Spleen (tissue), 11 donors: ENCODE results near the gene GGN. TPM values are rescaled to one million over a fixed set of nuclear protein-coding genes. Genes with fewer than 3 reads are reported as not detected.

ENCODE experiments used
- DNase-seq: peaks from one replicate; pipeline ENCODE4 v3.0.0-alpha.2; 2020
- H3K27ac ChIP-seq, 8 donors: fragments of 200-600 bp; sonication (generic) in 7 of 8; 1 replicate in 4 of 8; 2 replicates in 4 of 8; pipeline versions ENCODE4 v1.5.0 to v1.8.0; 2016 to 2021; ENCODE audit warnings: inconsistent platforms in 4 of 8, mild to moderate bottlenecking in 4 of 8, moderate library complexity in 1 of 8
- H3K27me3 ChIP-seq, 7 donors: fragments of 200-600 bp; sonication (generic) in 6 of 7; replicated peaks in 1 of 7; 1 replicate in 4 of 7; 2 replicates in 3 of 7; pipeline versions ENCODE4 v1.5.0 to v1.8.0; 2016 to 2021; ENCODE audit warnings: inconsistent platforms in 3 of 7, mild to moderate bottlenecking in 1 of 7
- H3K36me3 ChIP-seq, 6 donors: fragments of 200-600 bp; sonication (generic) in 5 of 6; 1 replicate in 4 of 6; 2 replicates in 2 of 6; pipeline versions ENCODE4 v1.5.0 to v1.8.0; 2016 to 2021; ENCODE audit warnings: inconsistent platforms in 2 of 6
- H3K4me1 ChIP-seq, 6 donors: fragments of 200-600 bp; sonication (generic) in 5 of 6; 1 replicate in 3 of 6; 2 replicates in 3 of 6; pipeline versions ENCODE4 v1.5.0 to v1.8.0; 2016 to 2021; ENCODE audit warnings: inconsistent platforms in 3 of 6
- H3K4me3 ChIP-seq, 8 donors: fragments of 200-600 bp; sonication (generic) in 7 of 8; 1 replicate in 4 of 8; 2 replicates in 4 of 8; pipeline versions ENCODE4 v1.5.0 to v1.8.0; 2016 to 2021; ENCODE audit warnings: inconsistent platforms in 4 of 8, mild to moderate bottlenecking in 4 of 8, moderate library complexity in 2 of 8
- H3K9me3 ChIP-seq, 8 donors: fragments of 200-600 bp; sonication (generic) in 7 of 8; 1 replicate in 4 of 8; 2 replicates in 4 of 8; pipeline versions ENCODE4 v1.5.0 to v1.8.0; 2016 to 2021; ENCODE audit warnings: inconsistent platforms in 4 of 8
- POLR2A ChIP-seq, 3 donors: fragments of 450-650 bp; IDR thresholded peaks; one replicate each; pipeline ENCODE4 v1.5.1; 2017; ENCODE audit warnings: antibody characterized with exemption in 3 of 3, mild to moderate bottlenecking in 1 of 3
- POLR2AphosphoS5 ChIP-seq, 3 donors: sonication (generic); formaldehyde crosslinking; IDR thresholded peaks; one replicate each; pipeline ENCODE4 v1.5.1; 2017; ENCODE audit warnings: antibody characterized with exemption in 3 of 3
- WGBS, 5 donors: extraction: QIAGEN DNeasy Blood & Tissue Kit in 3 of 5; methylation state at CpG; one replicate each; pipeline versions ENCODE4 v1.1.5 to v1.1.7; 2013 to 2018; 5-methylcytosine and 5-hydroxymethylcytosine counted together
- intact Hi-C: fragments of 100-400 bp; cut with DNase I; formaldehyde crosslinking; loops from one replicate; pipeline ENCODE4 v1.15.0; 2023; ENCODE audit warnings: low total_unique reads
- polyA plus RNA-seq, 3 donors: library from polyadenylated mRNA; stranded (reverse); fragments of 200-250 nt; gene quantifications; one replicate each; pipeline ENCODE4 v1.2.1, GENCODE V29; 2013
- total RNA-seq, 7 donors: library from RNA; depleted of rRNA in 3 of 7; stranded (reverse); fragments of >200 nt in 3 of 7; fragmentation: NEBNext Ultra II Directional in 4 of 7; extraction: Animal tissue kit (Norgen Biotek cat#: 25700) in 4 of 7; gene quantifications; one replicate each; pipeline versions ENCODE4 v1.1.0 to v1.2.1, GENCODE V29; 2016 to 2021
- TF ChIP-seq, protein P1 (sequence below), 11 experiments: fragments of 200-600 bp in 7 of 11; fragments of 450-650 bp in 4 of 11; sonication (generic) in 4 of 11; IDR thresholded peaks in 8 of 11; conservative IDR thresholded peaks in 3 of 11; 1 replicate in 7 of 11; 2 replicates in 4 of 11; pipeline versions ENCODE4 v1.4.0 to v1.8.0; 2016 to 2021; ENCODE audit warnings: antibody characterized with exemption in 11 of 11, inconsistent platforms in 4 of 11, mild to moderate bottlenecking in 1 of 11
- donor health status: healthy with polysubstance abuse.
- donor health status: DM: no; HTN: no; CAD: no; lungs with moderate emphysema.
- donor health status: DM: no; HTN: no; CAD: no.
- donor health status: Bipolar disorder and iron deficiency.
- donor health status: healthy.
- donor health status: DM: no; HTN: no; CAD: no.
- donor health status: DM: yes; HTN: yes; CAD: no.

The GGN gene
- total and polyA plus RNA-seq, 10 donors = 0.08 to 0.19 TPM; not detected in 8

DNA sequence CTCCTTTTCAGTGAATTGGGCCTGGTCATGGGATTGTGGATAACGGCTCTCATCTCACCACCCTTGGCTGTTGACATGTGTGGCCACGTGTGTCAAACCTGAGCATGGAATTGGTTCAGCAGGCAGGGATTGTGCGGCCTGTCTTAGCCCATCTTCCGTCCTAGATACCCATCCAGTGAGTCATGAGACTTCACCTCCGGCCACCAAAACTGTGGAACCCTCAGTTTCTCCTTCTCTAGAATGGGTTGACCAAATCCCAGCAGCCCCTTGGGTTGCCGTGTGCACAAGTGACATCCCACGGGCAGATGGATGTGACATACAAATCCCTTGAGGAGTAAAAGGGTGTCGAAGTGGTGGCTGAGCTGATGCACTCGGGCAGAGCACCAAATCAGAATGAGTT lies 6.7 kb downstream of the GGN start:
- peaks cover 0 to 31% (median 12%) of the 10 kb centered on the region in 7 donors for H3K27me3 ChIP-seq
- WGBS, 5 donors = 94 to 98% (median 96%) methylated on average over 8 to 9 of the region's 9 CpGs
- TF ChIP-seq, protein P1, sequence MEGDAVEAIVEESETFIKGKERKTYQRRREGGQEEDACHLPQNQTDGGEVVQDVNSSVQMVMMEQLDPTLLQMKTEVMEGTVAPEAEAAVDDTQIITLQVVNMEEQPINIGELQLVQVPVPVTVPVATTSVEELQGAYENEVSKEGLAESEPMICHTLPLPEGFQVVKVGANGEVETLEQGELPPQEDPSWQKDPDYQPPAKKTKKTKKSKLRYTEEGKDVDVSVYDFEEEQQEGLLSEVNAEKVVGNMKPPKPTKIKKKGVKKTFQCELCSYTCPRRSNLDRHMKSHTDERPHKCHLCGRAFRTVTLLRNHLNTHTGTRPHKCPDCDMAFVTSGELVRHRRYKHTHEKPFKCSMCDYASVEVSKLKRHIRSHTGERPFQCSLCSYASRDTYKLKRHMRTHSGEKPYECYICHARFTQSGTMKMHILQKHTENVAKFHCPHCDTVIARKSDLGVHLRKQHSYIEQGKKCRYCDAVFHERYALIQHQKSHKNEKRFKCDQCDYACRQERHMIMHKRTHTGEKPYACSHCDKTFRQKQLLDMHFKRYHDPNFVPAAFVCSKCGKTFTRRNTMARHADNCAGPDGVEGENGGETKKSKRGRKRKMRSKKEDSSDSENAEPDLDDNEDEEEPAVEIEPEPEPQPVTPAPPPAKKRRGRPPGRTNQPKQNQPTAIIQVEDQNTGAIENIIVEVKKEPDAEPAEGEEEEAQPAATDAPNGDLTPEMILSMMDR (IDR thresholded peaks at IDR 0.05 in 8 of 11, conservative IDR thresholded peaks at IDR 0.05 in 3 of 11) = no peak
- no peak for TF ChIP-seq POLR2AphosphoS5 (IDR thresholded peaks at IDR 0.05)
- TF ChIP-seq POLR2A (IDR thresholded peaks at IDR 0.05) = no peak
- no peaks in the 10 kb centered on the region for H3K9me3 ChIP-seq
- DNase-seq = no peak
- intact Hi-C loops = no loop called here
- peaks cover 6 to 35% (median 19%) of the 10 kb centered on the region in 6 donors for H3K4me1 ChIP-seq
- no peak overlapping the region for H3K4me3 ChIP-seq
- H3K36me3 ChIP-seq = peaks cover 6 to 98% (median 75%) of the 10 kb centered on the region in 6 donors
- no peak overlapping the region for H3K27ac ChIP-seq

DNA sequence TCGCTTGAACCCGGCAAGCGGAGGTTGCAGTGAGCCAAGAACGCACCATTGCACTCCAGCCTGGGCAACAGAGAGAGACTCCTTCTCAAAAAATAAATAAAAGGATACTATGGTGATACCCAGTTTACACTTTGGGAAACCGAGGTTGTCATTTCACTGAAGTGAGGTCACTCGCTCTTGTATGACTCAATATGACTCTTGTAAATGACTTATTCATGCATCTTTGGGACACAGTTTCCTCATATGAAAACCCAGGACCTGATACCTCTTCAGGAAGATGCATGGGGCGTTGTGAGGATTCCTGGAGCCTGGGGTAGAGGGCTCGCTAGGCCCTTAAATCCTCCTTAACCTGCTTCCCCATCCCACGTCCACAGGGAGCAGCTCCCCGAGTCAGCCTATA lies 9.0 kb downstream of the GGN start:
- Histone ChIP-seq H3K9me3 (no peaks in the 10 kb centered on the region), H3K4me1 (peaks cover 12 to 37% (median 24%) of the 10 kb centered on the region in 6 donors), H3K4me3 (no peak overlapping the region), H3K36me3 (peaks cover 6 to 80% (median 64%) of the 10 kb centered on the region in 6 donors), H3K27ac (no peak overlapping the region), H3K27me3 (peaks cover 0 to 11% (median 0%) of the 10 kb centered on the region in 7 donors)
- DNase-seq = no peak
- WGBS, 5 donors = 93 to 97% (median 96%) methylated on average over 10 of the region's 10 CpGs
- TF ChIP-seq POLR2A (IDR thresholded peaks at IDR 0.05) (no peak), POLR2AphosphoS5 (IDR thresholded peaks at IDR 0.05) (no peak)
- TF ChIP-seq, protein P1 (IDR thresholded peaks at IDR 0.05 in 8 of 11, conservative IDR thresholded peaks at IDR 0.05 in 3 of 11) = no peak
- intact Hi-C loops = no loop called here

DNA sequence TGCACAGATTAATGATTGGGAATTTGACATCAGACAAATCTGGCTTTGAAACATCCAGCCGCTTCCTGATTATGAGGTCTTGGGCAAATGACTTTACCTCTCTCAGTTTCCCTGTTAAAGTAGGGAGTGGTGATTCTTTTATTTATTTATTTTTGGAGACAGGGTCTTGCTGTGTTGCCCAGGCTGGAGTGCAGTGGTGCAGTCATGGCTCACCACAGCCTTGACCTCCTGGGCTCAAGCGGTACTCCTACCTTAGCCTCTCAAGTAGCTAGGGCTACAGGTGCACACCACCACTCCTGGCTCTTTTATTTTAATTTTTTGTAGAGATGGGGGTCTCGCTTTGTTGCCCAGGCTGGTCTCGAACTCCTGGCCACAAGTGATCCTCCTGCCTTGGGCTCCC lies 10.8 kb downstream of the GGN start:
- WGBS, 5 donors = 95 to 99% (median 96%) methylated on average over 4 of the region's 4 CpGs
- intact Hi-C loops = no loop called here
- DNase-seq = no peak

DNA sequence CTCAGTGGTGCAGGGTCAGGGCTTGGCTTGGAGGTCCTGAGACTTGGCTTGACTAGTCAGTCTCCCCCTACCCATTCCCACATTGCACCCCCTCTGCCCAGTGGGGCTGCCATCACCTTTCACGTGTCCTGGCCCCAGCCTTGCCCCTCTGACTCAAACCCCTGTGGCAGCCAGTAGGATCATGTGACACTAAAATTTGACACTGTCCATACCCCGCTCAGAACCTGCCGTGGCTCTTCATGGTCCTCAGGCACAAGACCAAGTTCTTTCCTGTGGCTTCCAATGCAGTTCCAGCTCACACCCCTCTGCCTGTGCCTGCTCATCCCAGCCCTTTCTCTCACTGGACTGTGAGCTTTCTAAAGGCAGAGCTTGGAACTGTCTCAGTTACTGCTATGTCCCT lies 11.3 kb downstream of the GGN start:
- no peak for DNase-seq
- Histone ChIP-seq H3K27me3 (no peaks in the 10 kb centered on the region), H3K4me3 (peak overlapping the region in 1 of 8 donors; percentile 83), H3K27ac (no peak overlapping the region), H3K9me3 (no peaks in the 10 kb centered on the region), H3K4me1 (peaks cover 12 to 40% (median 26%) of the 10 kb centered on the region in 6 donors), H3K36me3 (peaks cover 6 to 57% (median 41%) of the 10 kb centered on the region in 6 donors)
- intact Hi-C loops = no loop called here
- WGBS, 5 donors = 87 to 93% (median 89%) methylated on average over 3 of the region's 3 CpGs
- TF ChIP-seq, protein P1 (IDR thresholded peaks at IDR 0.05 in 8 of 11, conservative IDR thresholded peaks at IDR 0.05 in 3 of 11) = no peak
- TF ChIP-seq POLR2AphosphoS5 (IDR thresholded peaks at IDR 0.05) (no peak), POLR2A (IDR thresholded peaks at IDR 0.05) (no peak)

More for the DNA sequence above, 10.8 kb downstream of the GGN start:
- H3K27me3 ChIP-seq = no peaks in the 10 kb centered on the region
- no peak for TF ChIP-seq POLR2AphosphoS5 (IDR thresholded peaks at IDR 0.05)
- TF ChIP-seq, protein P1 (IDR thresholded peaks at IDR 0.05 in 8 of 11, conservative IDR thresholded peaks at IDR 0.05 in 3 of 11) = no peak
- no peak for TF ChIP-seq POLR2A (IDR thresholded peaks at IDR 0.05)
- no peak overlapping the region for H3K27ac ChIP-seq
- no peaks in the 10 kb centered on the region for H3K9me3 ChIP-seq
- H3K4me1 ChIP-seq = peaks cover 12 to 40% (median 26%) of the 10 kb centered on the region in 6 donors
- no peak overlapping the region for H3K4me3 ChIP-seq
- peaks cover 6 to 61% (median 46%) of the 10 kb centered on the region in 6 donors for H3K36me3 ChIP-seq
